ENCODE measurements around the gene CCDC63. TPM values are rescaled to one million over a fixed set of nuclear protein-coding genes. Genes with fewer than 3 reads are reported as not detected.
A peak's percentile ranks its signal among the peaks of the same experiment; 100 is the strongest.

The CCDC63 gene
- total RNA-seq, 3 donors from 2014 or later = not detected

DNA sequence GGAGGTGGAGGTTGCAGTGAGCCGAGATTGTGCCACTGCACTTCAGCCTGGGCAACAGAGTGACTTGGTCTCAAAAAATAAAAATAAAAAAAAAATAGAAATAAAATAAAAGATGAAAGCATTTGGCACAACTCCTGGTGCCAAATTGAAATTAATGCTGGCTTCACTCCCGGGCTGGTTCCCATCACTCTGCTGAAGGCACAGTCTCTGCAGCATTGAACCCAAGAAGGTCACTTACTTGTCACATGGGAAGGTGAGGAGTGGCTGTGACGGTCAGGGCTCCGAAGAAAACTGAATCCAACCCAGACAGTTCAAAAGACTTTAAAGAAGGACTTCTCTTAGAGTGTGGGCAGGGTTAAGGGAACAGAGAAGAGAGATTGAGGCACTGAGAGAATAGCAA lies 10.5 kb upstream of the CCDC63 start:
- TF ChIP-seq POLR2AphosphoS5 (IDR thresholded peaks at IDR 0.05) = no peak
- TF ChIP-seq CTCF (IDR thresholded peaks at IDR 0.05) = no peak
- no peak for TF ChIP-seq POLR2A (IDR thresholded peaks at IDR 0.05)
- H3K9me3 ChIP-seq = no peaks in the 10 kb centered on the region
- no peak overlapping the region for H3K27ac ChIP-seq
- intact Hi-C loops (cut with DNase I; ENCODE audit: low total_unique reads) = no loop called here
- H3K4me3 ChIP-seq = no peak overlapping the region
- H3K27me3 ChIP-seq = no peaks in the 10 kb centered on the region
- DNase-seq (ENCODE audit: low spot score in 2 of 2) = no peak
- H3K36me3 ChIP-seq = no peaks in the 10 kb centered on the region
- no peaks in the 10 kb centered on the region for H3K4me1 ChIP-seq

GRCh38 chr12:110841007-110841406 lies 5.8 kb upstream of the CCDC63 start:
- DNase-seq (ENCODE audit: low spot score in 2 of 2) = no peak

DNA sequence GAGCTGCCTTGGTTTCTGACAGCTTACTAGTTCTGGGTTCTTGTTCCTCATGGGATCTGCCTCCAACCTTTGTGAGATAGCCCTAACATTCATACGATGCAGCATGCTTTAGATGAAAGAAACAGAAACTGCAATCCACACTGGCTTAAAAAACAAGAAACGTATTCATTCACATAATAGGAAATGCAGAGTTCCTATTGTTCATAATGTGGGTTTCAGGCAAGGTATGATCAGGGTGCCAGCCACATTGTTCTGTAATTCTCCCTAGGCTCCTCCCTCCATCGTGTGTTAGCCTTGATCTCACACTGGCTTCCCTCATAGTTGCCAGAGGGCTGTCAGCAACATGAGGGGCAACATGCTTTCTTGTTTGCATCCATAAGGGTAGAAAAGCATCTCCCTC lies 2.7 kb upstream of the CCDC63 start:
- TF ChIP-seq CTCF (IDR thresholded peaks at IDR 0.05) (no peak), POLR2AphosphoS5 (IDR thresholded peaks at IDR 0.05) (no peak), POLR2A (IDR thresholded peaks at IDR 0.05) (no peak)
- H3K27ac ChIP-seq = no peak overlapping the region
- intact Hi-C loops (cut with DNase I; ENCODE audit: low total_unique reads) = no loop called here
- peaks cover 0 to 5% of the 10 kb centered on the region in 2 donors for H3K27me3 ChIP-seq
- no peaks in the 10 kb centered on the region for H3K9me3 ChIP-seq
- H3K4me3 ChIP-seq = no peak overlapping the region
- H3K4me1 ChIP-seq = peaks cover 0 to 6% of the 10 kb centered on the region in 2 donors
- no peak for DNase-seq (ENCODE audit: low spot score in 2 of 2)
- no peaks in the 10 kb centered on the region for H3K36me3 ChIP-seq

More at GRCh38 chr12:110841007-110841406, 5.8 kb upstream of the CCDC63 start:
- Histone ChIP-seq H3K36me3 (no peaks in the 10 kb centered on the region), H3K4me1 (no peaks in the 10 kb centered on the region), H3K27ac (no peak overlapping the region), H3K27me3 (no peaks in the 10 kb centered on the region), H3K4me3 (no peak overlapping the region), H3K9me3 (no peaks in the 10 kb centered on the region)
- intact Hi-C loops (cut with DNase I; ENCODE audit: low total_unique reads) = no loop called here
- TF ChIP-seq POLR2A (IDR thresholded peaks at IDR 0.05) (no peak), CTCF (IDR thresholded peaks at IDR 0.05) (no peak), POLR2AphosphoS5 (IDR thresholded peaks at IDR 0.05) (no peak)

- no peak overlapping the region for H3K4me3 ChIP-seq
Measured at GRCh38 chr12:110844551-110845338, 2.0 kb upstream of the CCDC63 start.

More at GRCh38 chr12:110844551-110845338, 2.0 kb upstream of the CCDC63 start:
- peaks cover 0 to 5% of the 10 kb centered on the region in 2 donors for H3K27me3 ChIP-seq
- intact Hi-C loops (cut with DNase I; ENCODE audit: low total_unique reads) = no loop called here
- no peaks in the 10 kb centered on the region for H3K36me3 ChIP-seq
- DNase-seq (ENCODE audit: low spot score in 2 of 2) = peak in 1 of 2 donors; percentile 46
- no peaks in the 10 kb centered on the region for H3K9me3 ChIP-seq
- H3K4me1 ChIP-seq = peaks cover 0 to 6% of the 10 kb centered on the region in 2 donors
- TF ChIP-seq POLR2A (IDR thresholded peaks at IDR 0.05) = no peak
- TF ChIP-seq POLR2AphosphoS5 (IDR thresholded peaks at IDR 0.05) = no peak
- no peak for TF ChIP-seq CTCF (IDR thresholded peaks at IDR 0.05)
- no peak overlapping the region for H3K27ac ChIP-seq

Data from breast epithelium (tissue), 4 donors.